Fibroblast of gingiva (primary cell): ENCODE data around the gene TWIST2.
A peak's percentile ranks its signal among the peaks of the same experiment; 100 is the strongest.

ENCODE experiments used
- DNase-seq: peaks from one replicate; pipeline ENCODE4 v3.0.0-alpha.2; 2011; ENCODE audit warnings: low read depth

TWIST2 gene

GRCh38 chr2:238890131-238890530 lies 42.2 kb downstream of the TWIST2 start:
- DNase-seq: no peak

- no peak for DNase-seq
Measured at GRCh38 chr2:238890618-238891456, 43.0 kb downstream of the TWIST2 start.

GRCh38 chr2:238891457-238892203 lies 43.7 kb downstream of the TWIST2 start:
- DNase-seq: no peak

- DNase-seq: no peak
Measured at GRCh38 chr2:238892204-238892500, 44.3 kb downstream of the TWIST2 start.

GRCh38 chr2:238892796-238893195 lies 44.9 kb downstream of the TWIST2 start:
- no peak for DNase-seq

GRCh38 chr2:238893349-238894000 lies 45.6 kb downstream of the TWIST2 start:
- no peak for DNase-seq

- no peak for DNase-seq
Measured at GRCh38 chr2:238894226-238894949, 46.5 kb downstream of the TWIST2 start.

GRCh38 chr2:238894950-238895298 lies 47.0 kb downstream of the TWIST2 start:
- DNase-seq: no peak

- no peak for DNase-seq
Measured at GRCh38 chr2:238895361-238895882, 47.5 kb downstream of the TWIST2 start.

- peak; percentile 90 for DNase-seq
Measured at GRCh38 chr2:238895891-238896600, 48.2 kb downstream of the TWIST2 start.

GRCh38 chr2:238896641-238897040 lies 48.8 kb downstream of the TWIST2 start:
- no peak for DNase-seq

GRCh38 chr2:238897122-238897880 lies 49.4 kb downstream of the TWIST2 start:
- no peak for DNase-seq

GRCh38 chr2:238897911-238898311 lies 50.0 kb downstream of the TWIST2 start:
- no peak for DNase-seq

- DNase-seq: no peak
Measured at GRCh38 chr2:238898534-238899281, 50.8 kb downstream of the TWIST2 start.

- DNase-seq: peak; percentile 58
Measured at GRCh38 chr2:238899386-238899785, 51.5 kb downstream of the TWIST2 start.

- no peak for DNase-seq
Measured at GRCh38 chr2:238900511-238900910, 52.6 kb downstream of the TWIST2 start.

GRCh38 chr2:238901461-238902057 lies 53.7 kb downstream of the TWIST2 start:
- no peak for DNase-seq

- no peak for DNase-seq
Measured at GRCh38 chr2:238902285-238902684, 54.4 kb downstream of the TWIST2 start.

GRCh38 chr2:238903141-238903540 lies 55.3 kb downstream of the TWIST2 start:
- DNase-seq: no peak

GRCh38 chr2:238904177-238904576 lies 56.3 kb downstream of the TWIST2 start:
- DNase-seq: no peak
